GM21381 (cell line): ENCODE results near the gene COL4A4.
A peak's percentile ranks its signal among the peaks of the same experiment; 100 is the strongest.
"Not testable (repeated sequence)": the region's sequence is repeated elsewhere in the genome, so short reads cannot be mapped to it uniquely, and the experiment has no call there.

Experiments used
- ATAC-seq: cut with Tn5 transposase; IDR thresholded peaks from one replicate; pipeline ENCODE4 v1.9.1; 2021; ENCODE audit warnings: mild to moderate bottlenecking, moderate library complexity; ENCODE audit not compliant: unreplicated experiment

COL4A4 gene

DNA sequence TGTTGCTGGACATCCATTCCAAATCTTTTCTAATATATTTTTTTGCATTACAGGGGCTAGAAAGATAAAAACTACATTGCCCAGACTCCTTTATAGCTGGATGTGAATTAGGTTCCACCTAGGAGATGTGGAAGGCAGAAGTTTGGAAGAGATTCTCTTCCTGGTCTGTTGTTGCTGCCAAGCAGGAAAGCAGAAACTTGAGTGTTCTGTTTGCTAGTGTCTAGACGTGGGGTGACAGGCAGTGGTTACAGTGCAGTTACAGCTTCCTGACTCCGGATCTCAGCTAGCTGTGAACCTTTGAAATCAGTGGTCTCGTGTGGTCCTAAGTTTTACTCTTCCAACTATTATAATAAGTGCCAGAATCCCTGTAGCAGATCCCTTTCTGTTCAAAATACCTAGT is 46.2 kb downstream of the COL4A4 start:
- ATAC-seq = no peak

DNA sequence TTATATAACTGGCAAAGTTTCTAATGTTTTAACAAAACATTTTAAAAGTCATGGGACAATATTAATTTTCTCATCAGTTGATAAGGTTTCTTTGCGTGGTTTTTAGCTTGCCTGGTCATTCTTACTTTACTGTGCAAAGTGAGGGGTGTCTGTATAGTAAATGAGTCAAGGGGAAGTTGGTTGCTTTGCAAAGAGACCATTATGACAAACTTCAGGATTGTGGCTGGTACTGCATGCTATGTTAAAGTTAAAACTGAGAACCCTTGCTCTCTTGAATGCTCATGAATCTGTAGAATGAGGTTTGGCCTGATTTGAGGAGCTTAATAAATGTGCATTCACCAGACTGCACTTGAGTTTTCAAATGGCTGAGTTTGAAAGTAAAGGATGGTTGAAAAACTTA is 47.0 kb downstream of the COL4A4 start:
- ATAC-seq = no peak

DNA sequence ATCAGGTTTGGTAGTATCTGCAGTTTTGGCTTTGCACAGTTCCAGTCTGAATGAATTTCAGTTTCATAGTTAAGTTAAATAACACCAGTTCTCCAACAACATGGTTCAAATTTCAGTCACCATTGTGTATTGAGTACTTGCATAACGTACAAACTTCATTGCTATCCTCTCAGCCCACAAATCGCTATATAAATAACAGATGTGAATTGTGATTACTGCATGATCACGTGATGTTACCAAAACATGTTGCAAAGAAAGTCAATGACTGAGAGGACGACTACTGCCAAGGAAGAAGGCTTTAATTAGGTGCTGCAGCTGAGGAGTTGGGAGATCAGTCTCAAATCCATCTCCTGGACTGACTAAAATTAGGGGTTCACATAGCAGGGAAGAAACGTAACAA is 48.2 kb downstream of the COL4A4 start:
- no peak for ATAC-seq

DNA sequence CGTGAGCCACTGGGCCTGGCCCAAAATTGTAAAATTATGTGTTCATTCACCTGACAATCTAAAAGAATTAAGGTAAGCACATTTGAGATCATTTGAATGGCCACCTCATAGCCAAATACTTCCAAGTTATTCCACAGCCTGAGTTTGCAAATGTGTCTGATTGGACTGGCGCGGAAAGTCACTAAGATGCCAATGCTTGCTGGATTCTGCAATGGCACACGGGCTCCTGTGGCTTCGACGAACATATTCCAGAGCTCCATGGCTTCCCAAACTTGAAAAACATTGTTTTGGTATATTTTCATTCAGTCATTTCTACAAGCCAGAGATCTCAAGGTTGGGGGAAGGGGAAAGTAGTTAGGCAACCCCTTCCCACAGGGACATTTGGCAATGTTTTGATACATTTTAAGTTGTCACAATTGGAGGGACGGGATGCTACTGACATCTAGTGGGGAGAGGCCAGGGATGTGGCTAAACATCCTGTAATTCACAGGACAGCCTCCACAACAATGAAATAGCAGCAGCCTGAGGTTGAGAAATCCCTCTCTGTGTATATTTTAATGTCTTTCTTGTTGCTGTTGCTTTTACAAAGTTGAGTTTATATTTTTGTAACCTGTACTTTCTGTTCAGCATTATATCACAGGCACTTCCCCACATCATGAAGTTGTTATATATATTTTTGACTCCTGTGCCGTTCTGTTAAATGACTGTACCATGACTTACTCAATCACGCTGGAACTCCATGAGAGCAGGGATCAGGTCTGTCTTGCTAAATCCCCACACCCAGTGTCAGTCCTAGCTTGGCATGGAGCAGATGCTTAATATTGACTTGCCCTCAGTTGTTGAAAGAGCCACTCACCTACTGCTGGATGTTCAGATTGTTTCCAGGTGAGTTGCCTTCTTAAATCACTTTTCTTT is 56.9 kb downstream of the COL4A4 start:
- no peak for ATAC-seq

DNA sequence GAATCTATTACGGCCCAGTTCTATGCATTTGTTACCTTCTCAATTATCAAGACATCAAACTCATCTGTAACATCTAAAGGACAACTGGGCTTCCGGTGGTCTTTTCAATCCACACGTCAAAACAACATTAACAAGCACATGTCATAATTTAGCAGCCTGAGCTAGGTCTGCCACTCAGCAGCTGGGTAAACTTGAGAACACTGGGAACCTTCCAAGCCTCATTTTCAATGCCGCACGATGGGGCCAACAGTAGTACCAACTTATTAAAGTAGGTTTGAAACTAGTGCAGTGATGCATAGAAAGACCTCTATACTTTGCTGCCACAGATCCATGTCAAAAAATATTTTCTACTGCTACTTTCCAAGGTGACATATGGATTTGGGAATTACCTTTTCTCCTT is 60.4 kb downstream of the COL4A4 start:
- no peak for ATAC-seq

DNA sequence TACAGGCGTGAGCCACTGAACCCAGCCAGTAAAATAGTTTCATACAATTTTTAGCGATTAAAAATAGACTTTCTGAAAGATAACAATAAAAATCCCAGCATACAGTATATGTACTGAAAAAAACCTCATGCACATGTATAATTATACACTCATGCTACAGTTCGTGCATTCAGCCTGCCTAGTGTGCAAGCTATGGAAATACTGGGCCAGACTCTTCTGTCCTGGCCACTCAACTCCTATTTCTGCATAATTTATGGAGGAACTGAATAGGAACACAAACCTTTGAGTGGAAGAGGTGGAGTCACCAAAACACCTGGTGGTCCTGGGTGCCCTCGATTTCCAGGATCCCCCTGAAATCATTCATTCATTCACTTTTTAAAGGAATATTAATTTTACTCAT is 64.7 kb downstream of the COL4A4 start:
- no peak for ATAC-seq

DNA sequence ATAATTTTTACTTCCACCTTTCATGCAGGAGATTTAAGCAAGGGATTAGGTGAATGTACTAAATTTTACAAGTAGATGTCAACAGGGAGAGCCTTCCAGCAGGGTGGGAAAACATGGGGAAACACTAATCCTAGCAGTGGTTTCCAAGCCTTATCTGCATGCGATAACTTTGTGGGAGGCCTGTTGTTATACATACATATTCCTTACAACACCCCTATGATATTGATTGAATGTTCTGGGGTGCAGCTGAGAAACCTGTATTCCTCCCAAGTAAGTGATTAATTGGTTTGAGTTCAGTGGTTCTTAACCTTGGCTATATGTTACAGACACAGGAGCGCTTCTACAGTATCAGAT is 65.9 kb downstream of the COL4A4 start:
- no peak for ATAC-seq

DNA sequence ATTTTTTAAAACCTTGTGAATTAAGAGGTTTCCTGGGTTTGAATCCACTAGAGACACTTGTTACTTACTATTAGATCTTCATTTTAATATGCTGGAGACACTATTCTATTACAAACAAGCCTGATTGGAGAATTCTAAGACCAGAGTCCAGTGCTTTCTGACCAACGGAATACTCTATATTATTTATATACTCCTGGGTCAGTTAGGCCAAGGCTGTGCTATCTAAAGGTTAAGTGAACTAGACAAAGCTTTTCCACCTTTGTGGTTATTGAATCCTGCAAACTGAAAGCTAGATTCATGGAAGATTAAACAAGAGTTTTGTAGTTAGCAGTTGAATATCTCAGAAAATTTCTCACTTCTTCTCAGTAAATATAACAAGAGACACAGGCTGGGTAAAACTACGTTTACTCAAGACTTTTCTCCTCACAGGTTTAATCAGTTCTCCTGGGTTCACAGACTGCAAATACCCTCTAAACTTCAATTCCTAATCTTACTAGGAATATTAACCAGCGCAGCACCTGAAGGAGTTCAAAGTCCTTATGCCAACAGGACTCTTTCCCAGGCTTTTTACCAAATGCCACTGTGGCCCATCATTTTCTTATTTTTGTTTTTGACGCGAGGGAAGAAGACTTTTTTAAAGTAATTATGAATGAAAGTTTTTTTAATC is 66.4 kb downstream of the COL4A4 start:
- ATAC-seq = no peak

DNA sequence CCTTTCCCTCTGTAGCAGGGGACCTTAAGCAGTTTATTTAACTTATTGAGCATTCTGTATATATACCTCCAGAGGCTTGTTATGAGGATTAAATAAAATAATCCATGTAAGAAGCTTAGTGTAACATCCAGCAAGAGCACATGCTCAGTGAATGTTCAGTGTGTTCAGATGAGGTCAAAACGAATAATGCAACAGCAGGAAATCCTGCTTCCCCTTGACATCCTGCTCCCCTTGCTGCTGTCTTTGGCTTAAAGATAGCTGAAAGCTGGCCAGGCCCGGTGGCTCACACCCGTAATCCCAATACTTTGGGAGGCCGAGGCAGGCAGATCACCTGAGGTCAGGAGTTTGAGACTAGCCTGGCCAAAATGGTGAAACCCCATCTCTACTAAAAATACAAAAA is 68.7 kb downstream of the COL4A4 start:
- ATAC-seq = no peak

DNA sequence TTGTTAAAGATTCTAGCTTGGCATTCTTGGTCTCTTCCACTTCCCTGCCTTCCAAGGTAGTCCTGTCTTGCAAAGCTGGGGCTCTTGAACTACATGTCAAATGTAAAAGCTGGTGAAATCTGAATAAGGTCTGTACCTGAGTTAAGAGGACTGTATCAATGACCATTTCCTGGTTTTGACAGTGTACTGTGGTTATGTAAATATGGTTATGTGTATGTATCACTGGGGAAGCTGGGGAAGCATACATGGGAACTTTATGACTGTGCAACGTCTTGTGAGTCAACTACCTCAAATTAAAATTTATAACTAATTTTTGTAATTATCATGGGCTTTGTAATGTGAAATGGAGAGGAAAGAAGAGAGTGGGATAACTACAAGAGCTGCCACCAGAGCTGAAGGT is 81.7 kb downstream of the COL4A4 start:
- peak; percentile 96 for ATAC-seq

DNA sequence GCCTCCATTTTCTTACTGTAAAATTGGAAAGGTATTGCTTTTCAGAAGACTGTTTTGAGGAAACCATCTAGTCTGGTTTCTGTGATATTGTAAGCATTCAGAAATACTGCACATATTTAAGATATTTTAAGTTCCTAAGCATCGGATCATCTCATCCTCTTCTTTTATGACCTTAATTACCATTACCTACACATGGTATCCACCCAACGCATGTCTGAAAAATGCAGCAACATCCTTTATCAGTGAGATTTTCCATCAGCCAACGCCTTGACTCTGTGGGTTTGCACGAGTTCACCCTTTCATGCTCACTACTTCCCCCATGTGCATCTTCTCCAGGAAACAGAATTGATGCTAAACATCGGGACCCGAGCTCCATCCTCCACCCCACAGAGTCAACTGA is 84.3 kb downstream of the COL4A4 start:
- no peak for ATAC-seq

DNA sequence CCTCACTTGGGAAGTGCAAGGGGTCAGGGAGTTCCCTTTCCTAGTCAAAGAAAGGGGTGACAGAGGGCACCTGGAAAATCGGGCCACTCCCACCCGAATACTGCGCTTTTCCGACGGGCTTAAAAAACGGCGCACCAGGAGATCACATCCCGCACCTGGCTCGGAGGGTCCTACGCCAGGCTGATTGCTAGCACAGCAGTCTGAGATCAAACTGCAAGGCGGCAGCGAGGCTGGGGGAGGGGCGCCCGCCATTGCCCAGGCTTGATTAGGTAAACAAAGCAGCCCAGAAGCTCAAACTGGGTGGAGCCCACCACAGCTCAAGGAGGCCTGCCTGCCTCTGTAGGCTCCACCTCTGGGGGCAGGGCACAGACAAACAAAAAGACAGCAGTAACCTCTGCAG is 98.9 kb downstream of the COL4A4 start:
- ATAC-seq = not testable (repeated sequence)

DNA sequence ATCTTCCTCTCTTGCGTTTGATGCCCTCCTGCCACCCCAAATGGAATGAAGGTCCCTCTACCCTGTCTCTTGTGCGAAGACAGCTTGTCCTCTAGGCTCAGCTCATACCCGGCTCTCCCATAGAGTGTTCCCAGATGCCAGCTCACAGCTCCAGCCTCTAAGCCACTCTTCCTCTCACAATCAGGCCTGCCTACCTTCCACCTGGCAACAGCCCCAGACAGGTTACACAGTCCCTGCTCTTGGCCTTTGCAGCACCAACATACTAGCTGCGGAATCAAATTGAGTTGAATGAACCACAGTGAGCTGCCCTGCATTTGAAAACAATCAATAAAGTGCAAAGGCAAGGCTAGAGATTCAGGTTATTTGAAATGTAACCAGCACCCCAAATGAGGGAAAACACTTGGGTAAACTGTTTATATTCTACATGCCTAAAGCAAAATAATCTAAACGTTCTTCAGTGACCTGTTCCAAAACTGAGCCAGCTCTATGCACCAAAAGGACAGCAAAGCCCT is 105.1 kb downstream of the COL4A4 start:
- no peak for ATAC-seq

DNA sequence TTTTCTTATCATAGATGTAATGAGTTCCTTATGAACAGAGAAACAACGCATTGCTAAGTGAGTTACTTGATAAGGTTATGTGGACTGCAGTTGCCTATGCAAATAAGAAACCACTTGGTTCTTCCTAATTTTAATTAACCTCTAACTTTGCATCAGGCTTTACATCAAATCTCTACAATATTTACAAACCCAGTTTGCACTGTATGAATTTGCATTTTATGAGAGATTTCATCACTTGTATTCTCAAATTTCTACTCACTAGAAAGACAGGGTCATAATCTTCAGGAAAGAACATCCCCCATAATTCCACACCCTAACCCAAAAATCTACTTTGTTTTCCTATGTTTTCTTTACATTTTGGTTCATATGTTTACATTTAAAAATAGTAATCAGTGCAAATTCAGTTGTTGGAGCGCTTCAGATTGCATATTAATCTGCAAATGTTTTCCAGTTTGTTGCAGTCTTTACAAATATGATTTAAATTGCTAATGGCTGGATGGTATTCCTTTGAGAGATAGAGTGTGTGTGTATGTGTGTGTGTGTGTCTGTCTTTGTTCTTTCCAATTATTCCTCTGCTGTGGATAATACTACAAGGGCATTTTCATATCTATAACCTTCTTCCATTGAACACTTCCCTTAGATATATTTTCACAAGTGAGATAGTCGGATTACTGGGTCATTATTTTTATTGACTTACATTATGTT is 106.1 kb downstream of the COL4A4 start:
- ATAC-seq = no peak

DNA sequence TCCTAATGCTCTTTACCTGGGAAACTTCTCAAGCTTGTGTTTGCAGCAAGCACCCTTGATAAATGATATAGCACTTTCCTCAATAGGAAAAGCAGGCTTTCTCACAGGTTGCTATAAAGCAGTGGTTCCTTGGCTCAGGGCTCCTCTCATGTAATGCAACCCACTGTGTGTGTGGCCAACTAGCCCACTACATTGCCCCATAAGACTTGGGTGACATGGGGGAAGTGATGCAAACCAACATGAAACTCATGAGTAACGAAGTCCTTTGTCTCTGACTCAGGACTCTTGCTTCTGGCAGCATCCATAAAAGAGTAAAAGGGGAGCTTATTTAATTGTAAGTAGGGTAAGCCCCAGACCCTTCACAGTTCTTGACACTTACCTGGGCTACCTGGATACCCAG is 106.9 kb downstream of the COL4A4 start:
- no peak for ATAC-seq

DNA sequence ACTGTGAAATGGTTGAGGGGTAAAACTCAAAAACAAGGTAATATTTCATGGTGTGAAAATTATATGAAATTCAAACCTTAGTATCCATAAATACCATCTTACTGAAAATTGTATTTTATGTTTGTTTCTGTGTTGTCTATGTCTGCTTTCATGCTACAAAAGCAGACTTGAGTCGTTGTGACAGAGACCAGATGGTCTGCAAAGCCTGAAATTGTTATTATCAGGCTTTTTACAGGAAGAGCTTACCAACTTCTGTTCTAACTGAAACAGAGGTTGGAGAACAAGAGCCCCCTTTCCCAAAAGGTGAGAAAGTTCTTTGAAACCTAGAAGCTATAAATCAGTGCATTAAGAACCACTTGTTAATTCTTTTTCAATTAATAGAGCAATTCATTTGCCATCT is 110.0 kb downstream of the COL4A4 start:
- ATAC-seq = no peak

DNA sequence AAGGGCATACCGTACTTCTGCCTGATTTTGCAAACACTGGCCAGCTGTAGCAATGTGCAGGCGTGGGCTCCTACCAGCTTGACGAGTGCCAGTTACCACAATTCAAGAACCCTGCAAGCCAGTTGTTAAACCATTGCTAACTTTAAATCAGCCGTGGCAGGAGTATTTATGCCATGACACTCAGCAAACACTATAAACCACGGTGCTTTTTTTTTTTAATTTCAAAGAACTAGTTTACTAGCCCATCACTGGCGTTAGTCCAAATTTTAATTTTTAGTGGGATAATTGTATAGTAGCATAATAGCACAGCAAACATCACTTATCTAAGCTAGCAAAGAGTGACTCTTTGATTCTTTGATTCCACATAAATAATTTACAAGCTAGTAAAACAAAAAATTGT is 111.1 kb downstream of the COL4A4 start:
- ATAC-seq = no peak

DNA sequence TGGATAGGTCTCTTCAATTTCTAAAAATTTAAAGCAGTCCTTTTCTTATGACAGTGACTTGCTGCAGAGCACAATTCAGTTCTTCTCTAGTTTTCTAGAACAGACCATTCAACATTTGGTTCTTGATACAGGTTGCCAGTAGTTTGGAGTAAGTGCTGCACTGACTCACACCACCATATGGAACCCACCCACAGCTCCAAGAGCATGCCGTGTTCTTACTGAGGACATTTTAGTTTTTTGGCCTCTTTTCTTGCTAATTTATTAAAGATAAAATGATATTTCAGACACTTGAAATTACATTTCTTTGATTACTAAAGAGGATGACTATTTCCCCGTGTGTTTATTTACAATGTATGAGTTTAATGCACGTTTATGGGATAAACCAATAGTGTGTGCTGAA is 120.0 kb downstream of the COL4A4 start:
- no peak for ATAC-seq

DNA sequence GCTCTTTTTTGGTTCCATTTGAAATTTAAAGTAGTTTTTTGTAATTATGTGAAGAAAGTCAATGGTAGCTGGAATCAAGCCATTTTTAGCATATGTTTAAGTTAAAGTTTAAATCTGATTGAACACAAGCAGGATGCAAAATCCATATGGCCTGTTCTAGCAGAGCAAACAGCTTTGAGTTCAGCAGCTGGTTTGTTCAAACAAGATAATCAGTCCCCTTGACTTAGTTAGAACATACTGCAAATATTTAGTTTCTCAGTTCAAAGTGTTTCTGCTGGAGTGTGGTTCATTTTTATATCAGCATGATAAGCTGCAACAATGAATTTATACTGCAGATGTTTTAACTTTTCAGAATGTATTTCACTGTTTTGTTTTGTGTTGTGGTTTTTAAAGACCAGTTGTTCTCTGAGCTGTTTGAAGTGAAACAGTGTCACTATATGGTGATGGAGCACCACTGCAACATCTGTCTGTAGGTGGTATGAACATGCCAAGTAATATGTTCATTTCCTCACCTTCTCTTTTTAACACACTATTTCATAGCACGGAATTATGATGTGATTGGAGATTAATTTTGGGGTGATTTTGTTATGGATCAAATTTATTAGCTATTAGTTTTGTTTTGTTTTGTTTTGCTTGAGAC is 125.3 kb downstream of the COL4A4 start:
- ATAC-seq = no peak

DNA sequence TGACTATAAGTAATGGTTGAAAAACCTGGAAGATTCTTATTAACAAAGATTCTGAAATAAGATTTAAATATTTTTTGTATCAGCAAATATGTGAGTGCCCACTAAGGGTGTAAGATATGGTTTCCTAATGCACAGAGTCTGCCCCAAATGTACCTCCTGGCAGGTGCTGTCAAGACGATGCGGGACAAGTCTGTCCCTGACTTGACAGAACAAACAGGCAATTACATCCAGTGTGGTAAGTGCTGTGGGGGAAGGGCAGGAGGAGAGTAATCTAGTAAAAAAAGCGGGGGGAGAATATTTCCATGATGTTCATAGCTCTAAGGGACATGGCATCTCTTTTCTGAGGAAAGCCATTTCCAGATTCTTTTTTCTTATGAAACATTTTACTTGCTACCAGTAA is 127.5 kb downstream of the COL4A4 start:
- ATAC-seq = no peak

DNA sequence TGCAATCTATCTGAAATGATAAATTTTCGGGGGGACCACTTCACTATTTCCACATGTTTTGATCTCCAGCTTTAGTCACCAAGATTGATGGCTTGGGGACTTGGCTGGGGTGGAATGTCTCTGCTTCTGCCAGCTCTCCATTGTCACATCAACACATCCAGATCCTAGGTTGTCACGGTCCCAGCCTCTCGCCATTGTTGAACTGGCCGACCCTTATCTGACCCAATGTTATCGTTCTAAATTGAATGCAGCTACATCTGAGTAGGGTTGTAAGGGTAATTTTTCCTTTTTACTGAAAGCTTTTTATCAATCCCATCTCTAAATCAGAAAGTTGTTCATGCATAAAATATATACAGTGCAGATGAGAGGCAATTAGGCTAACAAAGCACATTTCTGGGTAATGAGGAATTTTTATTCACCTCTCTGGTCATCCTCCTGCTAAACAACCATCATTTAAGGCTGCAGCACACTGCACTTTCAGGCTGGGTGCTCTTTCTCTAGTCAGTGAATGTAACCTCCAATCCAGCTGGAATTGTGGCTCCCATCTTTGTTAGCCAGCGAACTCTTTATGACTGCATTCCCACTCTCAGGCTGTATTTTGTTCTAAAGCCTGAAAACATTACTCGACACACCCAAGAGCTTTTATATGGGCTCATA is 128.2 kb downstream of the COL4A4 start:
- no peak for ATAC-seq
